H9 (cell line): ENCODE measurements around the gene UGT1A7. TPM values are rescaled to one million over a fixed set of nuclear protein-coding genes. Genes with fewer than 3 reads are reported as not detected.

Experiments
- DNase-seq: peaks from one replicate; pipeline ENCODE4 v3.0.0-alpha.2; 2017
- H2AFZ ChIP-seq: one replicate; pipeline ENCODE4 v1.6.1; 2013; ENCODE audit warnings: mild to moderate bottlenecking, low read length, control low read depth, moderate library complexity
- H2AK5ac ChIP-seq: 2 replicates; pipeline ENCODE4 v1.6.1; 2013; ENCODE audit warnings: low read length, control low read depth, mixed read lengths; ENCODE audit not compliant: insufficient read length
- H2BK120ac ChIP-seq: one replicate; pipeline ENCODE4 v1.6.1; 2013; ENCODE audit warnings: low read depth, mild to moderate bottlenecking, low read length, control low read depth, inconsistent platforms; ENCODE audit not compliant: poor library complexity, severe bottlenecking
- H2BK12ac ChIP-seq: 2 replicates; pipeline ENCODE4 v1.6.1; 2013; ENCODE audit warnings: low read length, control low read depth, mixed read lengths, low read depth; ENCODE audit not compliant: insufficient read length
- H2BK15ac ChIP-seq: 2 replicates; pipeline ENCODE4 v1.6.1; 2013; ENCODE audit warnings: low read depth, low read length, control low read depth
- H2BK20ac ChIP-seq: one replicate; pipeline ENCODE4 v1.6.1; 2013; ENCODE audit warnings: low read depth, mild to moderate bottlenecking, low read length, control low read depth, inconsistent platforms; ENCODE audit not compliant: poor library complexity, severe bottlenecking
- H2BK5ac ChIP-seq: 2 replicates; pipeline ENCODE4 v1.6.1; 2013; ENCODE audit warnings: low read length, control low read depth, mixed read lengths; ENCODE audit not compliant: insufficient read length
- H3K14ac ChIP-seq: 2 replicates; pipeline ENCODE4 v1.6.1; 2013; ENCODE audit warnings: low read length, control low read depth; ENCODE audit not compliant: insufficient read depth
- H3K18ac ChIP-seq: 2 replicates; pipeline ENCODE4 v1.6.1; 2013; ENCODE audit warnings: low read depth, mild to moderate bottlenecking, mixed read lengths, low read length, control low read depth; ENCODE audit not compliant: insufficient read length
- H3K23ac ChIP-seq: 2 replicates; pipeline ENCODE4 v1.6.1; 2013; ENCODE audit warnings: low read length, control low read depth, mixed read lengths, low read depth; ENCODE audit not compliant: insufficient read length
- H3K23me2 ChIP-seq: 2 replicates; pipeline ENCODE4 v1.6.1; 2013; ENCODE audit warnings: low read depth, mild to moderate bottlenecking, mixed read lengths, low read length, control low read depth; ENCODE audit not compliant: insufficient read length, poor library complexity, severe bottlenecking
- H3K27ac ChIP-seq: 2 replicates; pipeline ENCODE4 v1.5.1; 2013; ENCODE audit warnings: low read length, control low read depth, mixed read lengths, low read depth; ENCODE audit not compliant: insufficient read length
- H3K27me3 ChIP-seq: 2 replicates; pipeline ENCODE4 v1.6.1; 2013; ENCODE audit warnings: low read length, control low read depth, inconsistent platforms; ENCODE audit not compliant: insufficient read depth
- H3K4ac ChIP-seq: 2 replicates; pipeline ENCODE4 v1.6.1; 2013; ENCODE audit warnings: low read depth, mild to moderate bottlenecking, control low read depth, inconsistent platforms, low read length, moderate library complexity
- H3K4me1 ChIP-seq: 2 replicates; pipeline ENCODE4 v1.6.1; 2013; ENCODE audit warnings: low read length, control low read depth, inconsistent platforms; ENCODE audit not compliant: insufficient read depth
- H3K4me2 ChIP-seq: 2 replicates; pipeline ENCODE4 v1.6.1; 2013; ENCODE audit warnings: low read length, control low read depth, mixed read lengths; ENCODE audit not compliant: insufficient read length, insufficient read depth
- H3K56ac ChIP-seq: 2 replicates; pipeline ENCODE4 v1.6.1; 2013; ENCODE audit warnings: low read depth, mild to moderate bottlenecking, mixed read lengths, low read length, control low read depth; ENCODE audit not compliant: insufficient read length
- H3K79me1 ChIP-seq: 2 replicates; pipeline ENCODE4 v1.6.1; 2013; ENCODE audit warnings: low read depth, mild to moderate bottlenecking, moderate library complexity, low read length, control low read depth, inconsistent platforms; ENCODE audit not compliant: insufficient read depth, poor library complexity, severe bottlenecking
- H3K79me2 ChIP-seq: 2 replicates; pipeline ENCODE4 v1.6.1; 2013; ENCODE audit warnings: low read length, control low read depth, inconsistent platforms; ENCODE audit not compliant: insufficient read depth
- H3K9ac ChIP-seq: 2 replicates; pipeline ENCODE4 v1.6.1; 2013; ENCODE audit warnings: low read length, control low read depth, mixed read lengths; ENCODE audit not compliant: insufficient read length; ENCODE audit errors: extremely low read depth
- H3K9me3 ChIP-seq: one replicate; pipeline ENCODE4 v1.6.1; 2013; ENCODE audit warnings: low read depth, low read length, inconsistent platforms; ENCODE audit not compliant: control insufficient read depth
- H3T11ph ChIP-seq: one replicate; pipeline ENCODE4 v1.6.1; 2013; ENCODE audit warnings: mild to moderate bottlenecking, low read length, control low read depth, inconsistent platforms
- H4K20me1 ChIP-seq: one replicate; pipeline ENCODE4 v1.6.1; 2013; ENCODE audit not compliant: control insufficient read depth, insufficient read length, insufficient read depth
- H4K5ac ChIP-seq: 2 replicates; pipeline ENCODE4 v1.6.1; 2013; ENCODE audit warnings: low read depth, mild to moderate bottlenecking, mixed read lengths, low read length, control low read depth; ENCODE audit not compliant: insufficient read length
- H4K8ac ChIP-seq: replicated peaks from 2 replicates; pipeline ENCODE4 v1.6.1; 2013; ENCODE audit warnings: low read length, control low read depth, mixed read lengths, low read depth; ENCODE audit not compliant: insufficient read length
- H4K91ac ChIP-seq: 2 replicates; pipeline ENCODE4 v1.6.1; 2013; ENCODE audit warnings: low read depth, mild to moderate bottlenecking, moderate library complexity, mixed read lengths, low read length, control low read depth; ENCODE audit not compliant: insufficient read length
- H3K27ac Mint-ChIP-seq, 3 experiments: 2 replicates in 2 of 3; 3 replicates in 1 of 3; pipeline ENCODE4 v1.8.0; 2020 to 2021; ENCODE audit warnings: mixed read lengths in 3 of 3, mild to moderate bottlenecking in 1 of 3, moderate library complexity in 1 of 3
- H3K27me3 Mint-ChIP-seq: 2 replicates; pipeline ENCODE4 v1.8.0; 2021; ENCODE audit warnings: low read depth, mild to moderate bottlenecking, moderate library complexity, mixed read lengths
- H3K36me3 Mint-ChIP-seq, 3 experiments: 2 replicates in 2 of 3; 3 replicates in 1 of 3; pipeline ENCODE4 v1.8.0; 2020 to 2021; ENCODE audit warnings: low read depth in 3 of 3, mixed read lengths in 3 of 3; ENCODE audit not compliant: insufficient read depth in 1 of 3
- H3K4me1 Mint-ChIP-seq, 2 experiments: 2 replicates each; pipeline ENCODE4 v1.8.0; 2020; ENCODE audit warnings: mixed read lengths in 2 of 2
- H3K4me3 Mint-ChIP-seq, 2 experiments: 2 replicates in 1 of 2; 3 replicates in 1 of 2; pipeline ENCODE4 v1.8.0; 2020 to 2021; ENCODE audit warnings: mild to moderate bottlenecking in 2 of 2, mixed read lengths in 2 of 2, moderate library complexity in 1 of 2
- H3K9me3 Mint-ChIP-seq, 2 experiments: 2 replicates in 1 of 2; 3 replicates in 1 of 2; pipeline ENCODE4 v1.8.0; 2020; ENCODE audit warnings: mild to moderate bottlenecking in 2 of 2, mixed read lengths in 2 of 2, moderate library complexity in 1 of 2
- CTCF ChIP-seq: fragments of 200-600 bp; sonication (generic); conservative IDR thresholded peaks from 3 replicates; pipeline ENCODE4 v1.8.0; 2021; ENCODE audit warnings: antibody characterized with exemption, mild to moderate bottlenecking
- WGBS: extraction: QIAGEN DNeasy Blood & Tissue Kit; methylation state at CpG from one replicate; pipeline ENCODE4 v1.1.7; 2013; ENCODE audit warnings: missing lambda C conversion rate, low lambda C conversion rate, mixed read lengths; ENCODE audit not compliant: insufficient read length; ENCODE audit errors: extremely low coverage; 5-methylcytosine and 5-hydroxymethylcytosine counted together
- total RNA-seq: library from RNA; stranded (reverse); gene quantifications from 2 replicates; pipeline ENCODE4 v1.2.1, GENCODE V29; 2021

Gene UGT1A7
- total RNA-seq, 1 experiment from 2014 or later, result not detected

GRCh38 chr2:233674314-233674713, 7.4 kb upstream of the UGT1A7 start:
- Histone ChIP-seq H3K18ac (no peak overlapping the region), H3K4me1 (no peaks in the 10 kb centered on the region; the same call in 1 of the 2 replicates), H3K23ac (no peak overlapping the region), H2BK12ac (no peak overlapping the region), H3K79me1 (no peaks in the 10 kb centered on the region), H4K91ac (no peak overlapping the region), H3K27me3 (no peaks in the 10 kb centered on the region), H2BK15ac (no peak overlapping the region), H4K5ac (no peak overlapping the region), H2BK120ac (no peak overlapping the region), H4K8ac (no peak overlapping the region), H3K9me3 (no peaks in the 10 kb centered on the region), H2BK5ac (no peak overlapping the region), H3K4me2 (no peak overlapping the region), H2BK20ac (no peak overlapping the region), H3K9ac (no peak overlapping the region), H2AFZ (no peak overlapping the region), H3K4ac (no peak overlapping the region), H3K79me2 (no peaks in the 10 kb centered on the region), H2AK5ac (no peak overlapping the region), H3K27ac (no peak overlapping the region), H3T11ph (no peak overlapping the region), H3K14ac (no peak overlapping the region), H3K56ac (no peak overlapping the region), H3K23me2 (no peaks in the 10 kb centered on the region), H4K20me1 (no peaks in the 10 kb centered on the region)
- Mint-ChIP-seq H3K27me3 (peaks cover 15% of the 10 kb centered on the region), H3K36me3 (no peaks in the 10 kb centered on the region), H3K4me3 (no peak overlapping the region), H3K27ac (no peak overlapping the region), H3K4me1 (peaks cover 2 to 5% of the 10 kb centered on the region in 2 experiments; a peak in 3 of 4 replicates), H3K9me3 (no peaks in the 10 kb centered on the region)
- DNase-seq, result no peak
- no peak for TF ChIP-seq CTCF
- WGBS, result no CpG with 5 or more reads among the region's 1 CpG
